Coronary artery (tissue), 2 donors: ENCODE results near the gene UBE3D.

Source experiments
- DNase-seq: peaks from one replicate; pipeline ENCODE4 v3.0.0-alpha.2; 2017; ENCODE audit warnings: low spot score
- H3K27ac ChIP-seq, 2 donors: fragments of 200-600 bp; sonication (generic); one replicate each; pipeline ENCODE4 v1.5.1; 2016 to 2019
- H3K4me3 ChIP-seq: fragments of 200-600 bp; sonication (generic); 2 replicates; pipeline ENCODE4 v1.5.1; 2016; ENCODE audit warnings: mild to moderate bottlenecking, moderate library complexity
- TF ChIP-seq, protein P1 (sequence below): fragments of 200-600 bp; sonication (generic); IDR thresholded peaks from one replicate; pipeline ENCODE4 v1.5.1; 2019; ENCODE audit warnings: antibody characterized with exemption

UBE3D gene

GRCh38 chr6:82963191-82963925, 102.3 kb downstream of the UBE3D start:
- TF ChIP-seq, protein P1, sequence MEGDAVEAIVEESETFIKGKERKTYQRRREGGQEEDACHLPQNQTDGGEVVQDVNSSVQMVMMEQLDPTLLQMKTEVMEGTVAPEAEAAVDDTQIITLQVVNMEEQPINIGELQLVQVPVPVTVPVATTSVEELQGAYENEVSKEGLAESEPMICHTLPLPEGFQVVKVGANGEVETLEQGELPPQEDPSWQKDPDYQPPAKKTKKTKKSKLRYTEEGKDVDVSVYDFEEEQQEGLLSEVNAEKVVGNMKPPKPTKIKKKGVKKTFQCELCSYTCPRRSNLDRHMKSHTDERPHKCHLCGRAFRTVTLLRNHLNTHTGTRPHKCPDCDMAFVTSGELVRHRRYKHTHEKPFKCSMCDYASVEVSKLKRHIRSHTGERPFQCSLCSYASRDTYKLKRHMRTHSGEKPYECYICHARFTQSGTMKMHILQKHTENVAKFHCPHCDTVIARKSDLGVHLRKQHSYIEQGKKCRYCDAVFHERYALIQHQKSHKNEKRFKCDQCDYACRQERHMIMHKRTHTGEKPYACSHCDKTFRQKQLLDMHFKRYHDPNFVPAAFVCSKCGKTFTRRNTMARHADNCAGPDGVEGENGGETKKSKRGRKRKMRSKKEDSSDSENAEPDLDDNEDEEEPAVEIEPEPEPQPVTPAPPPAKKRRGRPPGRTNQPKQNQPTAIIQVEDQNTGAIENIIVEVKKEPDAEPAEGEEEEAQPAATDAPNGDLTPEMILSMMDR: no peak
- no peak overlapping the region for H3K27ac ChIP-seq
- H3K4me3 ChIP-seq: no peak overlapping the region
- no peak for DNase-seq

GRCh38 chr6:82959385-82959941, 106.2 kb downstream of the UBE3D start:
- H3K4me3 ChIP-seq: no peak overlapping the region
- H3K27ac ChIP-seq: no peak overlapping the region
- no peak for DNase-seq
- TF ChIP-seq, protein P1: no peak

DNA sequence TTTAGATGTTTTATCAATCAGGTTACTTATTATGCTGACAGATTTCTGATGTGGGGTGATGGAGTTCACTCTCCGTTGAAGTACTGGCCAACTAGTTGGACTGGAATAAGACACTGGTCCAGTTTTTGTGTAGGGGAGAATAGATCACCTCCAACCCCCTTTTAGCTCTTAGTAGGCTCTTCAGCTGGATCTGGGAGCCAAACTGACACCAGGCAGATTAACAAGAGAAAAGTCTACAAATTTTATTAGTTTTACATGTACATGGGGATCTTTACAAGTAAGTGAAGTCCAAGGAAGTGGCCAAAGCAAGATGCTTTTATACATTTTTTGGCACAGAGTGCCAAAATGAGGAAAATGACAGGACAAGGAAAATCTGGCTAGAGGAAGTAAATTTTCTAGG, 107.1 kb downstream of the UBE3D start:
- H3K4me3 ChIP-seq: no peak overlapping the region
- DNase-seq: no peak
- TF ChIP-seq, protein P1: no peak

DNA sequence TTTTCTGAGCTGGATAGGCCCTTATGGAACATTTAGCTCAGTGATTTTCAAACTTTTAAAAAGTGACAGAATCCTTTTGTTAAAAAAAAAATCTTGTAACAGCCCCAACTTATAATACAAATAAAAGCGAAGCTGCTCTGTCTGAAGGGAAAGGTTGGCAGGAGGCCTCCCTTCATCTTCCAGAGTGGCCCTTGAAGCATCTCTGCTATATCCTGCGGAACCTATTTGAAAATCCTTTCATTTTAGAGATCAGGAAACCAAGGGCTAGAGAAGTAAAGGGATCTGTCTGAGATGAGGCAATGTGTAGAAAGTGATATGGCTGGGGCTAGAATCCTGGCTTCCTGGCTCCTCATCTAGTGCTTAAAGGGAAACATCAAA, 107.8 kb downstream of the UBE3D start:
- no peak overlapping the region for H3K27ac ChIP-seq
- DNase-seq: no peak

More for the DNA sequence above, 107.1 kb downstream of the UBE3D start:
- no peak overlapping the region for H3K27ac ChIP-seq

GRCh38 chr6:82957171-82957867, 108.3 kb downstream of the UBE3D start:
- no peak overlapping the region for H3K4me3 ChIP-seq
- TF ChIP-seq, protein P1: no peak
- no peak overlapping the region for H3K27ac ChIP-seq
- DNase-seq: no peak

More for the DNA sequence above, 107.8 kb downstream of the UBE3D start:
- TF ChIP-seq, protein P1: no peak
- H3K4me3 ChIP-seq: no peak overlapping the region

DNA sequence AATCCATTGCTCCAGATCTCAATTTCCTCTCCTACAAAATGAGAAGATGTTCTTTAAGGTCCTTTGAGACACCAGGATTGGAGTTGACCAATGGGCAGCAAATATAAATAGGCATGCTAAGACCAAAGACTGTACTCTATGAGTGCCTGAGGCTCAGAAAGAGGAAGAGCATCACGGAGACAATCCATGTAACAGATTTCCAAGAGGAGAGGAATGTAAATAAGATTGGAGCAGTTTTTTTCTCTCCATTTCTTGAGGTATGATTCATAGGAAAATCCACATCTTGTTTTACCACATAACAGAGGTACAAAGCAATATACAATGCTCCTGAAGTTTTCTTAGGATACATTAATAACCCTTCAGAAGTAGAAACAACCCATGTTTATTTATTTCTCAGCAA, 109.8 kb downstream of the UBE3D start:
- Histone ChIP-seq H3K27ac (no peak overlapping the region), H3K4me3 (no peak overlapping the region)
- no peak for DNase-seq
- TF ChIP-seq, protein P1: no peak
